ENCODE measurements around the gene SMPD3. TPM values are rescaled to one million over a fixed set of nuclear protein-coding genes. Genes with fewer than 3 reads are reported as not detected.
A peak's percentile ranks its signal among the peaks of the same experiment; 100 is the strongest.

Gene SMPD3
- total RNA-seq, 2 experiments from 2014 or later, result 0.89 to 1.1 TPM

GRCh38 chr16:68446681-68447652 is 1.3 kb downstream of the SMPD3 start:
- CTCF ChIA-PET, result no interaction called here
- H3K4me1 ChIP-seq (ENCODE audit: insufficient read depth, low read length), result peaks cover 34% of the 10 kb centered on the region
- Mint-ChIP-seq H3K36me3 (ENCODE audit: low read depth) (no peaks in the 10 kb centered on the region), H3K27me3 (peaks cover 44% of the 10 kb centered on the region), H3K4me1 (ENCODE audit: low read depth) (peaks cover 21% of the 10 kb centered on the region), H3K27ac (no peak overlapping the region), H3K9me3 (peaks cover 2% of the 10 kb centered on the region), H3K4me3 (no peak overlapping the region)
- no peaks in the 10 kb centered on the region for H3K36me3 ChIP-seq (ENCODE audit: insufficient read depth, low read length)
- DNase-seq, result peak in 1 of 14 experiments; percentile 28
- ATAC-seq (ENCODE audit: poor library complexity), result no peak
- TF ChIP-seq CTCF (IDR thresholded peaks at IDR 0.05), result no peak
- no peak overlapping the region for H3K4me3 ChIP-seq (ENCODE audit: low read length)
- H3K27me3 ChIP-seq (ENCODE audit: control insufficient read depth in 1 of 2, insufficient read depth in 2 of 2, low read length in 2 of 2), result peaks cover 37 to 39% of the 10 kb centered on the region in 2 experiments
- POLR2A ChIA-PET, result no interaction called here
- intact Hi-C loops (cut with DNase I, micrococcal nuclease), result loop anchor here (5.0 to 10.0 kb wide), 3 partner anchors 50 to 860 kb away; partner anchors contain the start of gene PLA2G15 (in 1 of the 2)
- H3K9me3 ChIP-seq (ENCODE audit: control insufficient read depth in 1 of 2, insufficient read depth in 1 of 2, low read length in 2 of 2), result peaks cover 0 to 20% of the 10 kb centered on the region in 2 experiments
- no peak overlapping the region for H3K27ac ChIP-seq (ENCODE audit: low read depth in 1 of 2, low read length in 2 of 2)

- H3K27me3 Mint-ChIP-seq, result peaks cover 52% of the 10 kb centered on the region
- intact Hi-C loops (cut with DNase I, micrococcal nuclease), result loop anchor here (5.0 to 10.0 kb wide), 3 partner anchors 48 to 862 kb away; partner anchors contain the start of gene PLA2G15 (in 1 of the 2)
- Histone ChIP-seq H3K36me3 (ENCODE audit: insufficient read depth, low read length) (no peaks in the 10 kb centered on the region), H3K4me1 (ENCODE audit: insufficient read depth, low read length) (peaks cover 34% of the 10 kb centered on the region), H3K27ac (ENCODE audit: low read depth in 1 of 2, low read length in 2 of 2) (no peak overlapping the region), H3K27me3 (ENCODE audit: control insufficient read depth in 1 of 2, insufficient read depth in 2 of 2, low read length in 2 of 2) (peaks cover 39 to 42% of the 10 kb centered on the region in 2 experiments), H3K9me3 (ENCODE audit: control insufficient read depth in 1 of 2, insufficient read depth in 1 of 2, low read length in 2 of 2) (peaks cover 0 to 20% of the 10 kb centered on the region in 2 experiments), H3K4me3 (ENCODE audit: low read length) (no peak overlapping the region)
- no peak for TF ChIP-seq CTCF (IDR thresholded peaks at IDR 0.05)
- no peak overlapping the region for H3K4me3 Mint-ChIP-seq
- no peaks in the 10 kb centered on the region for H3K36me3 Mint-ChIP-seq (ENCODE audit: low read depth)
- DNase-seq (peak in 4 of 14 experiments; percentile 13 to 58 (median 48)), ATAC-seq (ENCODE audit: poor library complexity) (no peak)
- peaks cover 2% of the 10 kb centered on the region for H3K9me3 Mint-ChIP-seq
- peaks cover 21% of the 10 kb centered on the region for H3K4me1 Mint-ChIP-seq (ENCODE audit: low read depth)
- CTCF ChIA-PET, result interaction anchor here (1.1 kb wide), 1 partner anchor 65 kb away, joined by 3 read pairs; no protein-coding TSS in a partner anchor
- H3K27ac Mint-ChIP-seq, result no peak overlapping the region
- POLR2A ChIA-PET, result interaction anchor here (3.2 kb wide), 1 partner anchor 27 kb away, joined by 15 read pairs; no protein-coding TSS in a partner anchor
These were observed 2.9 kb downstream of the SMPD3 start for GRCh38 chr16:68445458-68445857.

- ChIA-PET CTCF (interaction anchor here (1.0 to 1.4 kb wide), 3 partner anchors 8 to 66 kb away, joined by 3 read pairs; no protein-coding TSS in a partner anchor), POLR2A (interaction anchor here (1.3 to 3.2 kb wide), 2 partner anchors 10 to 26 kb away, joined by 5 to 15 read pairs; no protein-coding TSS in a partner anchor)
- H3K27me3 Mint-ChIP-seq, result peaks cover 52% of the 10 kb centered on the region
- Histone ChIP-seq H3K27ac (ENCODE audit: low read depth in 1 of 2, low read length in 2 of 2) (no peak overlapping the region), H3K36me3 (ENCODE audit: insufficient read depth, low read length) (no peaks in the 10 kb centered on the region), H3K4me1 (ENCODE audit: insufficient read depth, low read length) (peaks cover 32% of the 10 kb centered on the region), H3K9me3 (ENCODE audit: control insufficient read depth in 1 of 2, insufficient read depth in 1 of 2, low read length in 2 of 2) (peaks cover 0 to 16% of the 10 kb centered on the region in 2 experiments), H3K4me3 (ENCODE audit: low read length) (no peak overlapping the region), H3K27me3 (ENCODE audit: control insufficient read depth in 1 of 2, insufficient read depth in 2 of 2, low read length in 2 of 2) (peaks cover 39 to 42% of the 10 kb centered on the region in 2 experiments)
- H3K4me3 Mint-ChIP-seq, result no peak overlapping the region
- no peaks in the 10 kb centered on the region for H3K36me3 Mint-ChIP-seq (ENCODE audit: low read depth)
- peak in 3 of 14 experiments; percentile 31 to 58 (median 43) for DNase-seq
- peaks cover 2% of the 10 kb centered on the region for H3K9me3 Mint-ChIP-seq
- peaks cover 14% of the 10 kb centered on the region for H3K4me1 Mint-ChIP-seq (ENCODE audit: low read depth)
- intact Hi-C loops (cut with DNase I, micrococcal nuclease), result loop anchor here in 1 of 2 experiments (10.0 kb wide), 1 partner anchor 199 kb away; the partner anchor contains the start of gene PLA2G15
- TF ChIP-seq CTCF (IDR thresholded peaks at IDR 0.05), result no peak
- no peak for ATAC-seq (ENCODE audit: poor library complexity)
- H3K27ac Mint-ChIP-seq, result no peak overlapping the region
These were observed 4.2 kb downstream of the SMPD3 start for GRCh38 chr16:68444056-68444657.
